ENCODE measurements around the gene OPCML.

DNA sequence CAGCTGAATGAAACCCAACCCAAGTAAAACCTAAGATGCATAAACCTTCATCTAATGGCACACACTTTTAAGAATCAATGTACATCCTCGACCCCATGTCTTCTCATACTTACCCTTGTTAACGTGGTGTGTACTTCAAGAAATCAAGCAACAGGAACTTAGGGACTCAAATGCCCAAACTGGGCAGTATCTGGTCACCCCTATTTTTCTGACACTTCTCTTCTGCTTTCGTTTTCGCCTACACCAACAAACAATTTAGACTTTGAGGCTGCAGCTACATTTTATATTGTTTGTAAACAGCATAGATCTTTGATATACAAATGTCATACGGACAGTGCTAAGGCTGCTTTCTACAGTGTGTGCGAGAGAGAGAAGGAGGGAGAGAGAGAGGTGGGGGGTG, 1117.8 kb downstream of the OPCML start:
- TF ChIP-seq CTCF (IDR thresholded peaks at IDR 0.05): no peak
- no peak for TF ChIP-seq EZH2 (IDR thresholded peaks at IDR 0.05; ENCODE audit: borderline replicate concordance, insufficient read depth, low read depth, low read length, poor library complexity, severe bottlenecking)
